GM19025 (cell line): ENCODE measurements around the gene SSR1.
"Not testable (repeated sequence)": the region's sequence is repeated elsewhere in the genome, so short reads cannot be mapped to it uniquely, and the experiment has no call there.

Experiments used
- ATAC-seq: cut with Tn5 transposase; IDR thresholded peaks from one replicate; pipeline ENCODE4 v1.9.1; 2021; ENCODE audit warnings: mild to moderate bottlenecking, low read depth, moderate library complexity; ENCODE audit not compliant: unreplicated experiment

Gene SSR1

GRCh38 chr6:7319406-7319805, 6.4 kb upstream of the SSR1 start:
- ATAC-seq, result not testable (repeated sequence)

DNA sequence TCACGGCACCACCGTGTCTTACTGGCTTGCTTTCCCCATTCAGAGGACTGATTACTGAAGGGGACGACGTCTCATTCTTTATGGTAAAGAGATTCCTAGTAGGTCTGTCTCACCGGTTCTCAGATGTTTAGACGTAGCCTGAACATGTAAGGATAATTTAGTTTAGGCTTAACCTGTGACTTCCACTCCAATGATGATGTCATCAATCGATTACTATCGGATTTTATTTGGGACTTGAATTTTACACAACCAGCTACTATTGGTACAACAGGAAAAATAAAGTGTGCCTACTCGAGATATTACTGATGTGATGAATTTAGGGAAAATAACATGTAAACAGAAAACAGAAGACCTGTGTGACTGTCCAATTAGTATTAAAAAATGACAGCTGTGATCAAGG, 4.5 kb upstream of the SSR1 start:
- ATAC-seq, result no peak

DNA sequence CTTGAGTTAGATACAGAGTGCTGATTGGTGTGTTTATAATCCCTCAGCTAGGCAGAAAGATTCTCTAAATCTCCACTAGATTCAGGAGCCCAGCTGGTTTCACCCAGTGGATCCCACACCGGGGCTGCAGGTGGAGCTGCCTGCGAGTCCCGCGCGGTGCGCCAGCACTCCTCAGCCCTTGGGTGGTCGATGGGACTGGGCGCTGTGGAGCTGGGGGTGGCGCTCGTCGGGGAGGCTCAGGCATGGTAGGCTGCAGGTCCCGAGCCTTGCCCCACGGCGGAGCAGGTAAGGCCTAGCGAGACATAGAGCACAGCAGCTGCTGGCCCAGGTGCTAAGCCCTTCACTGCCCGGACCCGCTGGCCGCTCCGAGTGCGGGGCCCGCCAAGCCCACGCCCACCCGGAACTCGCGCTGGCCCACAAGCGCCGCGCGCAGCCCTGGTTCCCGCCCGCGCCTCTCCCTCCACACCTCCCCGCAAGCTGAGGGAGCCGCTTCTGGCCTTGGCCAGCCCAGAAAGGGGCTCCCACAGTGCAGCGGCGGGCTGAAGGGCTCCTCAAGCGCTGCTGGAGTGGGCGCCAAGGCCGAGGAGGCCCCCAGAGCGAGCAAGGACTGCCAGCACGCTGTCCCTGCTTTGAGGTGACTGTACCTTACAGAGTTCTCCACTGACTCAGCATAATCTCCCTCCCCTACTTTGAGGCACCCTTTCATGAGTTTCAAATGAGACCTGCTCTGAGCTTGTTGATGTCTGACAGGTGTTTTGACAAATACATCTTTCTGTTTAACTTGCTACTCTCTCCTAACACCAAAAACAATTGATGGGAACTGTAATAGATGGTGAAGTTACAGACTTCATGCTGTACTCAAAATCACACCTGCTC, 3.9 kb upstream of the SSR1 start:
- ATAC-seq, result no peak

- ATAC-seq, result no peak
Measured at GRCh38 chr6:7315948-7316365, 3.0 kb upstream of the SSR1 start.

- ATAC-seq, result not testable (repeated sequence)
Measured at GRCh38 chr6:7315087-7315947, 2.3 kb upstream of the SSR1 start.

DNA sequence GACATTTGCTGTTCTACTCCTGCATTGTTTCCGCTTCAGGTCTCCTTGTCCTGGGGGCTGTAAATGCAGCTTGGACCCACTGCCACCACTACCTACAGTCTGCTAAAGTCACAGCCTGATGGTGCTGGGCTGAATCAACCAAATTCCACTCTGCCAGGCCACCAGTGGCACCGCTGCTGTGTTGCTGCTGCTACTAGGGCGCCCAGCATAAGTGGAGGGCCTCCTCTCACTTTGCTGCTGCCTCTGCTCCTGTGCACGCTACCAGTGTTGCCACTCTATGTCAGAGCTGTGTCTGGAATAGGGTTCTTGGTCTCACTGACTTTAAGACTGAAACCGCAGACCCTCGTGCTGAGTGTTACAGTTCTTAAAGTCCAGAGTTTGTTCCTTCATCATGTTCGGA, 1.4 kb upstream of the SSR1 start:
- ATAC-seq, result no peak

- no peak for ATAC-seq
Measured at GRCh38 chr6:7313505-7314165, 636 bp upstream of the SSR1 start.

- no peak for ATAC-seq
Measured at GRCh38 chr6:7311917-7312615, 933 bp downstream of the SSR1 start.

DNA sequence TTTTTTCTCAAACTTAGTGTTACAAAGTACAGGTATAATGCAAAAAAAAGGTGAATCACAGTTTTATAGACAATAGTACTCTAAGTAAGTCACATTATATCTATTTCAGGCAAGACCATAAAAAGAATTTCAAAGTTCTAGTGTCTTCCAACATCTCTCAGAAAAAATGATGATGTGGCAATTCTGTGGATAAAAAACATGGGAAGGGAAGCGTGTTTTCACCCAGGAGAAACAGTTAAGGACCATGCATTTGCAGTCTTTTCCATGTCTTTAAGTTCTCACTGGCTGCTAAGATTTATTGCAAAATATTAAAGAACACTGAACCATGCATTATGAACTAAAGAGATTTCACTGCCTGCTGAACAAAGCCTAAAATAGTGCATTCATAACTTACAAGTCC, 1.8 kb downstream of the SSR1 start:
- no peak for ATAC-seq

- no peak for ATAC-seq
Measured at GRCh38 chr6:7309050-7309449, 3.9 kb downstream of the SSR1 start.

DNA sequence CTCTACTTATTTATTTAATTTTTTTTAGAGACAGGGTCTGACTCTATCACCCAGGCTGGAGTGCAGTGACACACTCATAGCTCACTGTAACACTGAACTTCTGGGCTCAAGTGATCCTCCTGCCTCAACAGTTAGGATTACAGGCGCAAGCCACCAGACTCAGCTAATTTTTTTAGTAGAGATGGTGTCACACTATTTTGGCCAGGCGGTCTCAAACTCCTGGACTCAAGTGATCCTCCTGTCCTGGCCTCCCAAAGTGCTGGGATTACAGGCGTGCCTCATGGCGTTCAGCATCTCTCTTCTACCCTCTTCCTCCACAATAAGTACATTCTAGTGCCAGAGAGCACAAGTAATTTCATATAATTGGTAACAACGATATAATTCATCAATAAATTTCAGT, 5.5 kb downstream of the SSR1 start:
- no peak for ATAC-seq

- no peak for ATAC-seq
Measured at GRCh38 chr6:7304821-7305220, 8.2 kb downstream of the SSR1 start.

GRCh38 chr6:7301702-7302101, 11.3 kb downstream of the SSR1 start:
- ATAC-seq, result no peak

DNA sequence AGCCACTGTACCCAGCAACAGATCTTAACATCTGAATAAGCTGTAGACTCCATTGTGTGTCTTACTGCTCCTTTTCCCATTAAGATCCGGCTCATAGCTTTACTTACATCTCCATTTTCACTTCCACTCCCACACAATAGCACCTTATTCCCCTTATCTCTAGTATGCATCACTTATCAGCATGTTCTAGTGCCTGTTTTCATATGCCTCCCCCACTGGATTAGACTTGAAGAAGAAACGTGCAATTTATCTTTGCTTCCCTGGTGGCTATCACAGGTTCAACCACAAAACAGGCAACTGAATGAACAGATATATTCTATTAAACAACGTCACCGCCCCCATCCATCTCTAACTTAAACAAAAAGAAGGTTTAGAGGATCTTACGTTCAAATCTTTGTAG, 12.1 kb downstream of the SSR1 start:
- no peak for ATAC-seq

DNA sequence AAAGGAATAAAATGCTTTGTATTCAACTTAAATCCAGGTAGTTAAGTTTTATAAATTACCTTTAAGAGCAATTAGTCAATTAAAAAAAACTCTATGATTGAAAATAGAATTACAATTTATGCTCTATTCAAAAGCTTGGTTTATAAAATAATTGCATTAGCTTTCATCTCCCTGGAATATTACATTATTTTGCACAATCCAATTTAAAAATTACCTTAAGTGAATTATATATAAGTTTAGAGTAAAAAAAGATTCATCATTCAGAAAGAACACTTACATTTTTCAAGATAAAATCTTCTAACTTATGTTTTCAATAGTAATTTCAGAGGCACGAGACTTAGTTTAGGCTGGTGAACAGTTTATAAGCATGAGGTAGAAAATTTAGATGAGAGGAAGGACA, 14.9 kb downstream of the SSR1 start:
- no peak for ATAC-seq

- ATAC-seq, result no peak
Measured at GRCh38 chr6:7296602-7297001, 16.4 kb downstream of the SSR1 start.

GRCh38 chr6:7295916-7296315, 17.1 kb downstream of the SSR1 start:
- no peak for ATAC-seq

DNA sequence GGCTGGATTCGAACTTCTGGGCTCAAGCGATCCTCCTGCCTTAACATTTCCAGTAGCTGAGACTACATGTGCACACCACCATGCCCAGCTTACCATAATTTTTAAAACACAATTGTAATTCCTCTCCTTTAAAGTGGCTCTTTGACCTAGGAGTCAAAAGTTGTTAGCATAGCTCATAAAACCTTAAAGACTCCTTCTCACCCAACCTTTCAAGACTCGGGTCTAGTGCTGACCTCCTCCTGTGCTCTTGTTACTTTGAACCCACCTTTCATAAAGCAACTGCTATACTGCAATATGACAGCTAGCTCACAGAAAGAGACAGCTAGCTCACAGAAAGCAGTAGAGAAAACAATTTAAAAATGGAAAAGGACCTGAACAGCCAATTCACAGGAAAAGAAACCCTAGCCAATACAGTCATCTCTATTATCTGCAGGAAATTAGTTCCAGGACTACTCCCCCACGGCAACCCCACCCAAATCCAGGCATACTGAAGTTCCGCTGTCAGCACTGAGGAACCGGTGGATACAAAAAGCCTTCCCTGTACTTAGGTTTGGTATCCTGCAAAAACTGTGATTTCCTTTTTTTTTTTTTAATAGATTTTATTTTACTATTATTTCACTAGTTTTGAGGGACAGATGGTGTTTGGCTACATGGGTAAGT, 20.3 kb downstream of the SSR1 start:
- ATAC-seq, result no peak

GRCh38 chr6:7290079-7290478, 22.9 kb downstream of the SSR1 start:
- no peak for ATAC-seq

DNA sequence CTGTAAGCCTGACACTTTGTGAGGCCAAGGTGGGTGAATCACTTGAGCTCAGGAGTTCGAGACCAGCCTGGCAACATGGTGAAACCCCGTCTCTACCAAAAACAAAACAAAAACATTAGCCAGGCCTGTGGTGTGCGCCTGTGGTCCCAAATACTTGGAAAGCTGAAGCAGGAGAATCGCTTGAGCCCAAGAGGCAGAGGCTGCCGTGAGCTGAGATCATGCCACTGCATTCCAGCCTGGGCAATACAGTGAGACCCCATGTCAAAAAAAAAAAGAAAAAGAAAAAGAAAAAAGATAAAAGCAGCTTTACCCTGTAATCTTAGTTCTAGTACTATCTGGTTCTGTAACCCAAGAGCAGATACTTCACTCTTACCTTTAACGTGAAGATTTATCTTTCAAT, 27.6 kb downstream of the SSR1 start:
- ATAC-seq, result no peak
